AG04450 (cell line): ENCODE results near the gene PLA2G6. TPM values are rescaled to one million over a fixed set of nuclear protein-coding genes. Genes with fewer than 3 reads are reported as not detected.

Experiments used
- CTCF ChIA-PET: fragments of 300-600, 350-600 bp; formaldehyde crosslinking; extraction: SDS; loops from one replicate; lab custom pipeline; 2022; ENCODE audit warnings: antibody characterized with exemption, inconsistent platforms; lab: Charles Lee
- POLR2A ChIA-PET: fragments of 350-600 bp; formaldehyde crosslinking; extraction: SDS; loops from one replicate; lab custom pipeline; 2021; ENCODE audit warnings: antibody characterized with exemption, inconsistent platforms; lab: Yijun Ruan, JAX
- DNase-seq: peaks from one replicate; pipeline ENCODE4 v3.0.0-alpha.2; 2011; ENCODE audit warnings: low read depth, low spot score
- H3K27ac ChIP-seq: one replicate; pipeline ENCODE4 v1.5.1; 2012; ENCODE audit warnings: low read depth, low read length, control low read depth
- H3K27me3 ChIP-seq: one replicate; pipeline ENCODE4 v1.6.0; 2012; ENCODE audit warnings: low read length; ENCODE audit not compliant: control insufficient read depth, insufficient read depth
- H3K4me3 ChIP-seq: 2 replicates; pipeline ENCODE4 v1.5.1; 2011; ENCODE audit warnings: mild to moderate bottlenecking, low read depth, low read length, control low read depth
- H3K9me3 ChIP-seq: 2 replicates; pipeline ENCODE4 v1.5.1; 2012; ENCODE audit warnings: low read length; ENCODE audit not compliant: control insufficient read depth, insufficient read depth
- polyA plus RNA-seq: library from polyadenylated mRNA; depleted of rRNA; stranded (reverse); fragments of >200 nt; gene quantifications from 2 replicates; pipeline ENCODE4 v1.2.3, GENCODE V29; 2011
- TF ChIP-seq, protein P1 (sequence below): IDR thresholded peaks from 2 replicates; pipeline ENCODE4 v1.5.1; 2011; ENCODE audit warnings: low read depth, low read length, control low read depth, inconsistent platforms

Gene PLA2G6
- polyA plus RNA-seq, 1 experiment: 5.0 TPM

DNA sequence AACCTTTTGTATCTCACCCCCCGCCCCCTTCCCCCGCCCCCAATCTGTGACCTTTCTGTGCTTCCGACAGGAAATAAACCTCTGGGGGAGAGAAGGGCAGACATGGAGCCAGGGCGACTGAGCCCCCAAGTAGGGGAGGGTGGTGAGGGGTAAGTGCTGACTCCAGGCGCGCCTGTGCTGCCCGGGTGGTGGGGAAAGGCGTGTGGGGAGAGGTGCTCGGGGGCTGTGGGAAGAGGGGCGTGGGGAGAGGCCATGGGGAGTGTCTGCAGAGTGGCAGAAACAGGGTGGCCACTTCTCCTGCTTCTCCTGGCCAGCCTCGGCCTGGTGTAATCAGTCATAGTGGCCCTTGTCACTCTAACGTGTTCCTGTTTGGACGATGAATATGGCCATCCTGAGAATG, 105.7 kb downstream of the PLA2G6 start:
- no peaks in the 10 kb centered on the region; the same call in 1 of the 2 replicates for H3K9me3 ChIP-seq
- DNase-seq: no peak
- TF ChIP-seq, protein P1, sequence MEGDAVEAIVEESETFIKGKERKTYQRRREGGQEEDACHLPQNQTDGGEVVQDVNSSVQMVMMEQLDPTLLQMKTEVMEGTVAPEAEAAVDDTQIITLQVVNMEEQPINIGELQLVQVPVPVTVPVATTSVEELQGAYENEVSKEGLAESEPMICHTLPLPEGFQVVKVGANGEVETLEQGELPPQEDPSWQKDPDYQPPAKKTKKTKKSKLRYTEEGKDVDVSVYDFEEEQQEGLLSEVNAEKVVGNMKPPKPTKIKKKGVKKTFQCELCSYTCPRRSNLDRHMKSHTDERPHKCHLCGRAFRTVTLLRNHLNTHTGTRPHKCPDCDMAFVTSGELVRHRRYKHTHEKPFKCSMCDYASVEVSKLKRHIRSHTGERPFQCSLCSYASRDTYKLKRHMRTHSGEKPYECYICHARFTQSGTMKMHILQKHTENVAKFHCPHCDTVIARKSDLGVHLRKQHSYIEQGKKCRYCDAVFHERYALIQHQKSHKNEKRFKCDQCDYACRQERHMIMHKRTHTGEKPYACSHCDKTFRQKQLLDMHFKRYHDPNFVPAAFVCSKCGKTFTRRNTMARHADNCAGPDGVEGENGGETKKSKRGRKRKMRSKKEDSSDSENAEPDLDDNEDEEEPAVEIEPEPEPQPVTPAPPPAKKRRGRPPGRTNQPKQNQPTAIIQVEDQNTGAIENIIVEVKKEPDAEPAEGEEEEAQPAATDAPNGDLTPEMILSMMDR: no peak
- no peak overlapping the region for H3K4me3 ChIP-seq
- ChIA-PET CTCF (no interaction called here), POLR2A (no interaction called here)
- H3K27ac ChIP-seq: no peak overlapping the region
- H3K27me3 ChIP-seq: peaks cover 13% of the 10 kb centered on the region

DNA sequence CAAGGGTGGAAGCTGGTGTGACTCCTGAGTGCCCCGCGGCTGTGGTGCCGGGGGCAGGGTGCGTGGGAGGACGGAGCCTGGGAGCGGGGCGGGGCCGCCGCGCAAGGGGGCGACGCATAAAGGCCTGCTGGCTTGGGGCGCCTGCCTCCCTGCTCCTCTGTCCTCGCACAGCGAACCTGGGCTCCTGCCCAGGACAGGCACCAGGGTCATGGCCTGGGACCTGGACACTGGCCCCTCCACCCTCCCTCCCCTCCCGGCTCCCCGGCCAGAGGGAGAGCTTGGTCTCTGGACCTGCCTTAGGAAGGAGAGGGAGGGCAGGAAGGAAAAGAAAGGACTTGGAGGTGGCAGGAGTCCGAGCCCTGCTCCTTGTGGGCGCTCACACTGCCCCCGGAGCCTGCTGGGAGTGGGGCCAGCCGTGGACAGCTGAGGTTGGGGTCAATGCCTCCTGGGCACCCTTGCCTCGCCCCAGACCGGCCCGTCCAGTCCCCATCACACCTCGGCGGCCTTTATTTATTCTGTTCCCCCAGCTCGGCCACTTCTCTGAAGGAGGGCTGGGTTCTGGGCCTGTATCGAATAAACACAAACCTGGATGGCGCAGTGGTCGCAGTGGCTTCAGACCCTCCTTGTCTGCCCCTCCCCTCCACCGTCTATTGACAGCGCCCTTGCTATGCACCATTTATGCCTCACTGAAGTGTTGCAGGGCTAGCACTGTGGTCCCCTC, 106.4 kb downstream of the PLA2G6 start:
- Histone ChIP-seq H3K9me3 (no peaks in the 10 kb centered on the region), H3K27me3 (peaks cover 7% of the 10 kb centered on the region), H3K4me3 (no peak overlapping the region), H3K27ac (no peak overlapping the region)
- POLR2A ChIA-PET: no interaction called here
- TF ChIP-seq, protein P1: no peak
- CTCF ChIA-PET: interaction anchor here (1.7 kb wide), 1 partner anchor 20 kb away, joined by 4 read pairs; no protein-coding TSS in a partner anchor
- no peak for DNase-seq

GRCh38 chr22:38074181-38075104, 107.2 kb downstream of the PLA2G6 start:
- CTCF ChIA-PET: interaction anchor here (0.6 to 1.8 kb wide), 24 partner anchors 10 to 578 kb away, joined by 3 to 10 read pairs (median 4); partner anchors contain the start of gene SOX10
- POLR2A ChIA-PET: no interaction called here
- peak; percentile 10 for DNase-seq

GRCh38 chr22:38073150-38074130, 108.2 kb downstream of the PLA2G6 start:
- ChIA-PET CTCF (interaction anchor here (0.6 to 1.8 kb wide), 7 partner anchors 19 to 502 kb away, joined by 3 to 7 read pairs (median 4); no protein-coding TSS in a partner anchor), POLR2A (no interaction called here)
- no peak for DNase-seq
- Histone ChIP-seq H3K4me3 (no peak overlapping the region), H3K9me3 (no peaks in the 10 kb centered on the region), H3K27me3 (no peaks in the 10 kb centered on the region), H3K27ac (no peak overlapping the region)
- TF ChIP-seq, protein P1: no peak

More at GRCh38 chr22:38074181-38075104, 107.2 kb downstream of the PLA2G6 start:
- TF ChIP-seq, protein P1: peak; percentile 61
- peaks cover under 1% of the 10 kb centered on the region for H3K27me3 ChIP-seq
- H3K9me3 ChIP-seq: no peaks in the 10 kb centered on the region
- H3K4me3 ChIP-seq: no peak overlapping the region
- H3K27ac ChIP-seq: no peak overlapping the region
